ENCODE results near the gene SMG6.

- TF ChIP-seq CTCF (IDR thresholded peaks at IDR 0.05) (no peak), POLR2A (IDR thresholded peaks at IDR 0.05) (no peak)
These were observed 56.6 kb downstream of the SMG6 start for GRCh38 chr17:2247005-2247404.

All from uterus (tissue), 2 donors.